GM13977 (cell line): ENCODE data around the gene FBXL7.

Experiments
- DNase-seq: peaks from one replicate; pipeline ENCODE4 v3.0.0; 2012; ENCODE audit warnings: low spot score
- CTCF ChIP-seq: IDR thresholded peaks from 2 replicates; pipeline ENCODE4 v1.5.1; 2012; ENCODE audit warnings: mild to moderate bottlenecking, control low read depth; ENCODE audit not compliant: insufficient read depth; ENCODE audit errors: extremely low read depth, missing control alignments
- in situ Hi-C: fragments of 300-500 bp; cut with MboI; formaldehyde crosslinking; loops from one replicate; pipeline ENCODE4 v1.12.0; 2022; ENCODE audit warnings: low sequenced_read_pairs, low pct_unique_long_range_greater_than_20kb, mixed read lengths, inconsistent platforms; ENCODE audit not compliant: unreplicated experiment

FBXL7 gene

GRCh38 chr5:15521381-15522186 lies 21.6 kb downstream of the FBXL7 start:
- in situ Hi-C loops: no loop called here
- DNase-seq: no peak
- TF ChIP-seq CTCF: no peak

GRCh38 chr5:15522187-15522520 lies 22.2 kb downstream of the FBXL7 start:
- TF ChIP-seq CTCF: no peak
- in situ Hi-C loops: no loop called here
- DNase-seq: no peak

GRCh38 chr5:15524712-15525111 lies 24.7 kb downstream of the FBXL7 start:
- in situ Hi-C loops: no loop called here
- TF ChIP-seq CTCF: no peak
- no peak for DNase-seq

GRCh38 chr5:15525703-15526275 lies 25.8 kb downstream of the FBXL7 start:
- in situ Hi-C loops: no loop called here
- DNase-seq: no peak

GRCh38 chr5:15526413-15526812 lies 26.4 kb downstream of the FBXL7 start:
- no peak for TF ChIP-seq CTCF
- DNase-seq: no peak
- in situ Hi-C loops: no loop called here

More at GRCh38 chr5:15525703-15526275, 25.8 kb downstream of the FBXL7 start:
- no peak for TF ChIP-seq CTCF

- in situ Hi-C loops: no loop called here
- TF ChIP-seq CTCF: no peak
- no peak for DNase-seq
Observed at GRCh38 chr5:15528476-15528875, 28.5 kb downstream of the FBXL7 start.
